Right lobe of liver (tissue), 6 donors: Measurements from ENCODE around the gene TBX10. TPM values are rescaled to one million over a fixed set of nuclear protein-coding genes. Genes with fewer than 3 reads are reported as not detected.
"Not testable (repeated sequence)": the region's sequence is repeated elsewhere in the genome, so short reads cannot be mapped to it uniquely, and the experiment has no call there.

ENCODE experiments used
- ATAC-seq, 4 donors: fragments of 200-7000 bp; cut with Tn5 transposase; one replicate each; pipeline ENCODE4 v1.9.1; 2020; ENCODE audit warnings: mild to moderate bottlenecking in 4 of 4, moderate library complexity in 4 of 4
- DNase-seq, 3 donors: peaks; one replicate each; pipeline ENCODE4 v3.0.0-alpha.2; 2020
- H3K27ac ChIP-seq, 3 donors: fragments of 200-600 bp; one replicate each; pipeline ENCODE4 v1.8.0; 2022
- H3K27me3 ChIP-seq, 2 donors: fragments of 200-600 bp; one replicate each; pipeline ENCODE4 v1.8.0; 2022
- H3K36me3 ChIP-seq, 4 donors: fragments of 200-600 bp; sonication (generic) in 1 of 4; one replicate each; pipeline versions ENCODE4 v1.5.1 to v1.8.0; 2017 to 2022; ENCODE audit warnings: control low read depth in 1 of 4
- H3K4me1 ChIP-seq, 4 donors: fragments of 200-600 bp; sonication (generic) in 1 of 4; one replicate each; pipeline versions ENCODE4 v1.5.1 to v1.8.0; 2017 to 2022; ENCODE audit warnings: control low read depth in 1 of 4
- H3K4me3 ChIP-seq, 3 donors: fragments of 200-600 bp; one replicate each; pipeline ENCODE4 v1.8.0; 2022
- H3K9me3 ChIP-seq, 4 donors: fragments of 200-600 bp; sonication (generic) in 1 of 4; one replicate each; pipeline versions ENCODE4 v1.5.1 to v1.8.0; 2017 to 2022; ENCODE audit warnings: control low read depth in 1 of 4
- CTCF ChIP-seq, 4 donors: fragments of 200-600 bp in 3 of 4; fragments of 450-650 bp in 1 of 4; IDR thresholded peaks; one replicate each; pipeline versions ENCODE4 v1.5.1 to v1.8.0; 2016 to 2022; ENCODE audit warnings: antibody characterized with exemption in 4 of 4, mild to moderate bottlenecking in 2 of 4
- POLR2A ChIP-seq: fragments of 450-650 bp; IDR thresholded peaks from one replicate; pipeline ENCODE4 v1.6.1; 2017; ENCODE audit warnings: antibody characterized with exemption, mild to moderate bottlenecking
- WGBS: methylation state at CpG from one replicate; pipeline ENCODE4 v1.1.6; 2018; ENCODE audit warnings: low coverage, low lambda C conversion rate; ENCODE audit not compliant: insufficient coverage; ENCODE audit errors: missing lambda C conversion rate; 5-methylcytosine and 5-hydroxymethylcytosine counted together
- intact Hi-C, 2 donors: fragments of 100-400 bp; cut with DNase I; formaldehyde crosslinking; loops; one replicate each; pipeline versions ENCODE4 v1.11.2 to v1.14.1; 2022
- total RNA-seq, 6 experiments: library from RNA; depleted of rRNA in 2 of 6; stranded (reverse); fragments of >200 nt in 2 of 6; fragmentation: NEBNext Ultra II Directional in 3 of 6; extraction: Animal tissue kit (Norgen Biotek cat#: 25700) in 3 of 6; gene quantifications; one replicate each; pipeline versions ENCODE4 v1.1.0 to v1.2.4, GENCODE V29; 2016 to 2023
- donor health status: DM: no; HTN: yes; CAD: no.
- donor health status: DM: no; HTN: no; CAD: no.
- donor health status: DM: no; HTN: no; CAD: no.
- donor health status: DM: no; HTN: yes; CAD: no.
- donor health status: DM: no; HTN: yes; CAD: no.

TBX10 gene
- total RNA-seq, 6 experiments from 2014 or later: 0.24 to 0.49 (median 0.34) TPM; not detected in 1

GRCh38 chr11:67606492-67607295 lies 32.9 kb downstream of the TBX10 start, which contains the start of gene NDUFV1:
Gene NDUFV1, plus strand, starts transcription at chr11:67606936. Its CDS starts 69 bp downstream, at chr11:67607005.
- no peaks in the 10 kb centered on the region for H3K27me3 ChIP-seq
- DNase-seq: peak; percentile 97 to 98 (median 97)
- no peaks in the 10 kb centered on the region for H3K9me3 ChIP-seq
- peaks cover 0 to 8% (median 4%) of the 10 kb centered on the region in 4 donors for H3K4me1 ChIP-seq
- H3K27ac ChIP-seq: peak within 1 kb of the TSS; percentile 57 to 78 (median 75)
- TF ChIP-seq CTCF (IDR thresholded peaks at IDR 0.05) (peak; percentile 64 to 84 (median 70)), POLR2A (peak; percentile 64)
- peaks cover 0 to 21% (median 4%) of the 10 kb centered on the region in 4 donors for H3K36me3 ChIP-seq
- peak within 1 kb of the TSS; percentile 95 to 100 (median 96) for H3K4me3 ChIP-seq
- WGBS: 11% methylated on average over 5 of the region's 69 CpGs
- intact Hi-C loops: no loop called here
- peak; percentile 98 to 99 (median 98) for ATAC-seq

DNA sequence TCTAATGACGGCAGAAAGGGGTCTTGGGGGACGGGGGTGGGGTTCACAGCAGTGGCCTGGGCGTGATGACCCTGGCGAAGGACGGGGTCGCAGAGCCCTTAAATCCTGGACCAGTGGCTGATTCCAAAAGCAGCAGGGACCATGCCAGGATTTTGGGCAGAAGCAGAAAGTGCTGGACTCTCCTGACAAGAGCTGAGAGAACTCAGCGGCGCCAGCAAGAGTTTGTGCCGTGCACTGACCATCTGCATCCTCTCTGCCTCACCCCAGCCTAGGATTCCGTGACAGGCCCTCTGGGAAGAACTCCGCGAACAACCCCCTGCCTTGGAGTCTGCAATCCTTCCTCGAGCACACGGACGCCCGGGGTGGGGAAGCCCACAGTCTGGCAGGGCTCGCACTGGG lies 33.5 kb downstream of the TBX10 start:
- peak overlapping the region in 1 of 3 donors; percentile 75 for H3K27ac ChIP-seq
- intact Hi-C loops: no loop called here
- peaks cover 0 to 21% (median 4%) of the 10 kb centered on the region in 4 donors for H3K36me3 ChIP-seq
- peaks cover 0 to 8% (median 4%) of the 10 kb centered on the region in 4 donors for H3K4me1 ChIP-seq
- peak overlapping the region; percentile 95 to 100 (median 96) for H3K4me3 ChIP-seq
- DNase-seq: no peak
- H3K27me3 ChIP-seq: no peaks in the 10 kb centered on the region
- TF ChIP-seq POLR2A (no peak), CTCF (IDR thresholded peaks at IDR 0.05) (no peak)
- H3K9me3 ChIP-seq: no peaks in the 10 kb centered on the region
- no CpG with 5 or more reads among the region's 17 CpGs for WGBS
- ATAC-seq: no peak

DNA sequence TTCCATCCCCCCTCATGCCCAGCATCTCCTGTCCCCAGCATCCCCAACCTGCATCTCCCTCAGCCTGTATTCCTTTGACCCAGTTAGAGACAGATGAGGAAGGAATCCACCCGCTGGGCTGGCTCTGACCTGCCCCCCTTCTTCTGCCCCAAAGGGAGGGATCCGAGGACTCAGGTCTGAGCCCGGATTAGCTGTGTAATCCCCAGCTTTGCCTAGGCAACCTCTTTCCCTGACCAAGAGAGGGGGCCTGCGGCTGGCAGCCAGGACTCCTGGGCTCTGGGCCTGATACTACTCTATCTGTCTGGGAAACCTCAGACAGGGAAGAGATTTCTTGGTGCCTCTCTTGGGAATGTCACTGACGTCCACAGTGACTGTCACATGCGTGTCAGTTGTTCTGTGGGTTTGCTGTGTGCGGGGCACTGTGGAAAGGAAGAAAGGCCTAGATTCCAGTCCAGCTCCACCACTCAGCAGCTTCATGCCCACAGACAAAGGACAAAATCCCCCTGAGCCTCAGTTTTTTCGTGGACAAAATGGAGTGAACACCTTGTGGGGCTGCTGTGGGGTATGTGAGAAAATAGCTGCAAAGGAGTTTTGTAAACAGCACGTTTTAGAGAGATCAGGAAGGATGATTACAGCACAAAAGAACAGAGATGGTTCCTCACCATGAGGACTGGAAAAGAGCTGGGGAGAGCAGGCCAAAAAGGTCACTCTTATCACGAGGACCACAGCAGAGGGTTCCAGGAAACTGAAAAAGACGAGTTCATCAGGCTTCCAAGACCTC lies 34.1 kb downstream of the TBX10 start:
- no peak for ATAC-seq
- WGBS: 49% methylated on average over 3 of the region's 11 CpGs
- no peak for TF ChIP-seq POLR2A
- TF ChIP-seq CTCF (IDR thresholded peaks at IDR 0.05): no peak
- no peaks in the 10 kb centered on the region for H3K9me3 ChIP-seq
- no peak for DNase-seq
- peaks cover 0 to 8% (median 4%) of the 10 kb centered on the region in 4 donors for H3K4me1 ChIP-seq
- H3K4me3 ChIP-seq: no peak overlapping the region
- H3K27ac ChIP-seq: no peak overlapping the region
- intact Hi-C loops: no loop called here
- H3K36me3 ChIP-seq: peaks cover 0 to 16% (median 2%) of the 10 kb centered on the region in 4 donors
- no peaks in the 10 kb centered on the region for H3K27me3 ChIP-seq

DNA sequence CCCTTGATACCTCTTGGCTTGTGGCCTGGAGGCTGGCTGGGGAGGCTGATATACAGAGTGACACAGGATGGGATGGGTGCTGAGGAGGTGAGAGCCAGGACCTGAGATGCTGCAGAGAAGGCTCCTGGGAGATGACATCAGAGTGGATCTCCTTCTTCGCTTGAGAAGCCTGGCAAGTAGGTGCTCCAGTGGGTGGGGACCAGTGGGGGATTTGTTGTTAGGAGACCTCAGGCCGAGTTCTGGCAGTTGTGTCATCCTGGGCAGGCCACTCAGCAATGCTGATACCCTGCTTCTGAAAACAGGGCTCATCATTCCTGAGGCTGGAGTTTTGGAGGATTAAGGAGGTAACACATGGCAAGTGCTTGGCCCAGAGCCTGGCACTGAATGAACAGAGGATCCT lies 34.7 kb downstream of the TBX10 start:
- TF ChIP-seq CTCF (IDR thresholded peaks at IDR 0.05) (no peak), POLR2A (no peak)
- DNase-seq (no peak), ATAC-seq (no peak)
- WGBS: 86% methylated on average over 1 of the region's 2 CpGs
- intact Hi-C loops: no loop called here
- Histone ChIP-seq H3K36me3 (peaks cover 0 to 10% (median 0%) of the 10 kb centered on the region in 4 donors), H3K9me3 (no peaks in the 10 kb centered on the region), H3K27ac (no peak overlapping the region), H3K27me3 (no peaks in the 10 kb centered on the region), H3K4me3 (no peak overlapping the region), H3K4me1 (peaks cover 0 to 8% (median 4%) of the 10 kb centered on the region in 4 donors)

GRCh38 chr11:67604119-67604518 lies 35.4 kb downstream of the TBX10 start:
- 53% methylated on average over 2 of the region's 4 CpGs for WGBS
- DNase-seq, H3K9me3 ChIP-seq, H3K4me1 ChIP-seq, intact Hi-C loops, H3K36me3 ChIP-seq, ATAC-seq, H3K27me3 ChIP-seq, H3K4me3 ChIP-seq, H3K27ac ChIP-seq: not testable (repeated sequence)
